Adrenal gland (tissue), 5 donors: ENCODE results near the gene INHBB.

Experiments
- CTCF ChIP-seq, 6 experiments: fragments of 450-650 bp in 4 of 6; fragments of 200-600 bp in 2 of 6; sonication (generic) in 1 of 6; IDR thresholded peaks; 1 replicate in 5 of 6; 2 replicates in 1 of 6; pipeline versions ENCODE4 v1.5.1 to v1.8.0; 2016 to 2021; ENCODE audit warnings: antibody characterized with exemption in 6 of 6, mild to moderate bottlenecking in 2 of 6, moderate library complexity in 1 of 6
- POLR2A ChIP-seq, 2 donors: fragments of 450-650 bp; IDR thresholded peaks; one replicate each; pipeline ENCODE4 v1.6.1; 2017; ENCODE audit warnings: antibody characterized with exemption in 2 of 2, mild to moderate bottlenecking in 2 of 2, moderate library complexity in 1 of 2
- donor health status: DM: no; HTN: no; CAD: no.

GRCh38 chr2:120381192-120381591, 35.3 kb downstream of the INHBB start:
- TF ChIP-seq CTCF (IDR thresholded peaks at IDR 0.05) (no peak), POLR2A (IDR thresholded peaks at IDR 0.05) (no peak)
